ENCODE results near the gene SVEP1. TPM values are rescaled to one million over a fixed set of nuclear protein-coding genes. Genes with fewer than 3 reads are reported as not detected.

The SVEP1 gene
- total RNA-seq, 1 donor from 2014 or later, result 0.56 TPM

GRCh38 chr9:110509792-110510191 is 69.7 kb downstream of the SVEP1 start:
- H3K4me3 Mint-ChIP-seq, result no peak overlapping the region
- no peaks in the 10 kb centered on the region for H3K27me3 ChIP-seq

GRCh38 chr9:110502842-110503241 is 76.7 kb downstream of the SVEP1 start:
- Histone ChIP-seq H4K20me1 (ENCODE audit: low read depth) (no peaks in the 10 kb centered on the region), H3K36me3 (no peaks in the 10 kb centered on the region), H3K27me3 (no peaks in the 10 kb centered on the region), H2AFZ (replicated peaks) (no peak overlapping the region), H3K79me2 (ENCODE audit: low read depth) (no peaks in the 10 kb centered on the region), H3K4me2 (no peak overlapping the region), H3F3A (ENCODE audit: low read depth) (no peaks in the 10 kb centered on the region), H3K9me3 (ENCODE audit: low read depth) (no peaks in the 10 kb centered on the region), H3K9ac (no peak overlapping the region), H3K4me1 (no peaks in the 10 kb centered on the region), H3K27ac (no peak overlapping the region), H3K4me3 (no peak overlapping the region)
- Mint-ChIP-seq H3K4me3 (no peak overlapping the region), H3K27ac (no peak overlapping the region), H3K27me3 (ENCODE audit: insufficient read depth, low read depth) (no peaks in the 10 kb centered on the region), H3K36me3 (no peaks in the 10 kb centered on the region), H3K4me1 (no peaks in the 10 kb centered on the region), H3K9me3 (no peaks in the 10 kb centered on the region)
- no peak for TF ChIP-seq EZH2 (IDR thresholded peaks at IDR 0.05)
- no peak for TF ChIP-seq EZH2phosphoT487 (IDR thresholded peaks at IDR 0.05)
- TF ChIP-seq, protein P1, sequence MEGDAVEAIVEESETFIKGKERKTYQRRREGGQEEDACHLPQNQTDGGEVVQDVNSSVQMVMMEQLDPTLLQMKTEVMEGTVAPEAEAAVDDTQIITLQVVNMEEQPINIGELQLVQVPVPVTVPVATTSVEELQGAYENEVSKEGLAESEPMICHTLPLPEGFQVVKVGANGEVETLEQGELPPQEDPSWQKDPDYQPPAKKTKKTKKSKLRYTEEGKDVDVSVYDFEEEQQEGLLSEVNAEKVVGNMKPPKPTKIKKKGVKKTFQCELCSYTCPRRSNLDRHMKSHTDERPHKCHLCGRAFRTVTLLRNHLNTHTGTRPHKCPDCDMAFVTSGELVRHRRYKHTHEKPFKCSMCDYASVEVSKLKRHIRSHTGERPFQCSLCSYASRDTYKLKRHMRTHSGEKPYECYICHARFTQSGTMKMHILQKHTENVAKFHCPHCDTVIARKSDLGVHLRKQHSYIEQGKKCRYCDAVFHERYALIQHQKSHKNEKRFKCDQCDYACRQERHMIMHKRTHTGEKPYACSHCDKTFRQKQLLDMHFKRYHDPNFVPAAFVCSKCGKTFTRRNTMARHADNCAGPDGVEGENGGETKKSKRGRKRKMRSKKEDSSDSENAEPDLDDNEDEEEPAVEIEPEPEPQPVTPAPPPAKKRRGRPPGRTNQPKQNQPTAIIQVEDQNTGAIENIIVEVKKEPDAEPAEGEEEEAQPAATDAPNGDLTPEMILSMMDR (IDR thresholded peaks at IDR 0.05), result no peak
- no peak for DNase-seq (ENCODE audit: low spot score)

More at GRCh38 chr9:110509792-110510191, 69.7 kb downstream of the SVEP1 start:
- Histone ChIP-seq H3K79me2 (ENCODE audit: low read depth) (no peaks in the 10 kb centered on the region), H3K4me3 (no peak overlapping the region), H3K9ac (no peak overlapping the region), H2AFZ (replicated peaks) (no peak overlapping the region), H3K4me1 (no peaks in the 10 kb centered on the region), H4K20me1 (ENCODE audit: low read depth) (no peaks in the 10 kb centered on the region), H3K9me3 (ENCODE audit: low read depth) (no peaks in the 10 kb centered on the region), H3K27ac (no peak overlapping the region), H3F3A (ENCODE audit: low read depth) (no peaks in the 10 kb centered on the region), H3K36me3 (no peaks in the 10 kb centered on the region), H3K4me2 (no peak overlapping the region)
- H3K9me3 Mint-ChIP-seq, result no peaks in the 10 kb centered on the region
- peaks cover 3% of the 10 kb centered on the region for H3K4me1 Mint-ChIP-seq
- DNase-seq (ENCODE audit: low spot score), result no peak
- no peak overlapping the region for H3K27ac Mint-ChIP-seq
- H3K27me3 Mint-ChIP-seq (ENCODE audit: insufficient read depth, low read depth), result no peaks in the 10 kb centered on the region
- no peaks in the 10 kb centered on the region for H3K36me3 Mint-ChIP-seq
- TF ChIP-seq, protein P1 (IDR thresholded peaks at IDR 0.05), result no peak
- TF ChIP-seq EZH2phosphoT487 (IDR thresholded peaks at IDR 0.05) (no peak), EZH2 (IDR thresholded peaks at IDR 0.05) (no peak)

DNA sequence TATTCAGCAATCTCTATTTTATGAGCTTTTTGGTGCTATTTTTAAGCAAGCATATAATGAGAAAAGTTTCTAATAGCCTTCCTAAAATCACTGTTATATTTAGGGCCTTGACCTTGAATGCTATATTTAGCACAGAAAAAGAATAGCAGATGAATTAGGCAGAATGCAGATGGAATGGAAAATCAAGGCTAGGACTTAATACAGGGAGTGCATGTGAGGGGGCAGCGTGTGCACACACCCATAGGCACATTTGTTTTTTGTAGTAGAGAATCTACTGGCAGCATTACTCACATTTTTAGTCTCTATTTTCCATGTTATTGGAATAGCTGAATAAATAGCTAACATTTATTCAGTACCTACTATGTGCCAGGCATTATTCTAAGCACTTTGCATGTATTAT is 79.9 kb downstream of the SVEP1 start:
- Histone ChIP-seq H3K27ac (no peak overlapping the region), H3K27me3 (no peaks in the 10 kb centered on the region), H3K79me2 (ENCODE audit: low read depth) (no peaks in the 10 kb centered on the region), H3K9ac (no peak overlapping the region), H3F3A (ENCODE audit: low read depth) (no peaks in the 10 kb centered on the region), H3K4me3 (no peak overlapping the region), H3K9me3 (ENCODE audit: low read depth) (no peaks in the 10 kb centered on the region), H3K36me3 (no peaks in the 10 kb centered on the region), H3K4me2 (no peak overlapping the region), H2AFZ (replicated peaks) (no peak overlapping the region), H4K20me1 (ENCODE audit: low read depth) (no peaks in the 10 kb centered on the region), H3K4me1 (no peaks in the 10 kb centered on the region)
- H3K9me3 Mint-ChIP-seq, result no peaks in the 10 kb centered on the region
- H3K4me1 Mint-ChIP-seq, result no peaks in the 10 kb centered on the region
- H3K27ac Mint-ChIP-seq, result no peak overlapping the region
- H3K4me3 Mint-ChIP-seq, result no peak overlapping the region
- H3K36me3 Mint-ChIP-seq, result no peaks in the 10 kb centered on the region
- DNase-seq (ENCODE audit: low spot score), result no peak
- TF ChIP-seq EZH2phosphoT487 (IDR thresholded peaks at IDR 0.05) (no peak), EZH2 (IDR thresholded peaks at IDR 0.05) (no peak)
- TF ChIP-seq, protein P1 (IDR thresholded peaks at IDR 0.05), result no peak
- H3K27me3 Mint-ChIP-seq (ENCODE audit: insufficient read depth, low read depth), result peaks cover 2% of the 10 kb centered on the region

Measured in neural progenitor cell (in vitro differentiated cells).